Esophagus squamous epithelium (tissue), 5 donors: ENCODE data around the gene WDR74. TPM values are rescaled to one million over a fixed set of nuclear protein-coding genes. Genes with fewer than 3 reads are reported as not detected.

Source experiments
- DNase-seq: peaks from one replicate; lab custom pipeline; 2025; lab: John Stamatoyannopoulos, UW
- H3K27ac ChIP-seq, 4 donors: fragments of 200-600 bp; sonication (generic); one replicate each; pipeline ENCODE4 v1.5.1; 2016 to 2019; ENCODE audit warnings: mild to moderate bottlenecking in 1 of 4
- H3K27me3 ChIP-seq, 4 donors: fragments of 200-600 bp; sonication (generic); 1 replicate in 3 of 4; 2 replicates in 1 of 4; pipeline versions ENCODE4 v1.5.1 to v1.6.0; 2017 to 2021; ENCODE audit warnings: antibody characterized with exemption in 1 of 4
- H3K36me3 ChIP-seq, 3 donors: fragments of 200-600 bp; sonication (generic); one replicate each; pipeline ENCODE4 v1.5.1; 2016 to 2019
- H3K4me1 ChIP-seq, 3 donors: fragments of 200-600 bp; sonication (generic); one replicate each; pipeline ENCODE4 v1.5.1; 2017 to 2019
- H3K4me3 ChIP-seq, 4 donors: fragments of 200-600 bp; sonication (generic); 1 replicate in 3 of 4; 2 replicates in 1 of 4; pipeline ENCODE4 v1.5.1; 2016 to 2019; ENCODE audit warnings: mild to moderate bottlenecking in 2 of 4, moderate library complexity in 1 of 4
- H3K9me3 ChIP-seq, 3 donors: fragments of 200-600 bp; sonication (generic); one replicate each; pipeline ENCODE4 v1.5.1; 2016 to 2019
- POLR2A ChIP-seq, 4 donors: fragments of 450-650 bp; IDR thresholded peaks; one replicate each; pipeline ENCODE4 v1.6.1; 2017; ENCODE audit warnings: antibody characterized with exemption in 4 of 4, mild to moderate bottlenecking in 4 of 4, moderate library complexity in 3 of 4
- WGBS, 2 donors: methylation state at CpG; one replicate each; pipeline ENCODE4 v1.1.5; 2018; 5-methylcytosine and 5-hydroxymethylcytosine counted together
- intact Hi-C: fragments of 100-400 bp; cut with DNase I; formaldehyde crosslinking; loops from one replicate; pipeline ENCODE4 v1.15.0; 2022
- total RNA-seq, 4 donors: library from RNA; depleted of rRNA; stranded (reverse); fragments of >200 nt; gene quantifications; one replicate each; pipeline ENCODE4 v1.1.0, GENCODE V29; 2016
- TF ChIP-seq, protein P1 (sequence below), 6 experiments: fragments of 450-650 bp in 4 of 6; fragments of 200-600 bp in 2 of 6; sonication (generic) in 2 of 6; IDR thresholded peaks; one replicate each; pipeline ENCODE4 v1.5.1; 2016 to 2019; ENCODE audit warnings: antibody characterized with exemption in 6 of 6, mild to moderate bottlenecking in 4 of 6, moderate library complexity in 4 of 6
- donor health status: DM: yes; HTN: yes; CAD: no.

The WDR74 gene
- total RNA-seq, 4 donors from 2014 or later: 31.7 to 74.0 (median 44.3) TPM

DNA sequence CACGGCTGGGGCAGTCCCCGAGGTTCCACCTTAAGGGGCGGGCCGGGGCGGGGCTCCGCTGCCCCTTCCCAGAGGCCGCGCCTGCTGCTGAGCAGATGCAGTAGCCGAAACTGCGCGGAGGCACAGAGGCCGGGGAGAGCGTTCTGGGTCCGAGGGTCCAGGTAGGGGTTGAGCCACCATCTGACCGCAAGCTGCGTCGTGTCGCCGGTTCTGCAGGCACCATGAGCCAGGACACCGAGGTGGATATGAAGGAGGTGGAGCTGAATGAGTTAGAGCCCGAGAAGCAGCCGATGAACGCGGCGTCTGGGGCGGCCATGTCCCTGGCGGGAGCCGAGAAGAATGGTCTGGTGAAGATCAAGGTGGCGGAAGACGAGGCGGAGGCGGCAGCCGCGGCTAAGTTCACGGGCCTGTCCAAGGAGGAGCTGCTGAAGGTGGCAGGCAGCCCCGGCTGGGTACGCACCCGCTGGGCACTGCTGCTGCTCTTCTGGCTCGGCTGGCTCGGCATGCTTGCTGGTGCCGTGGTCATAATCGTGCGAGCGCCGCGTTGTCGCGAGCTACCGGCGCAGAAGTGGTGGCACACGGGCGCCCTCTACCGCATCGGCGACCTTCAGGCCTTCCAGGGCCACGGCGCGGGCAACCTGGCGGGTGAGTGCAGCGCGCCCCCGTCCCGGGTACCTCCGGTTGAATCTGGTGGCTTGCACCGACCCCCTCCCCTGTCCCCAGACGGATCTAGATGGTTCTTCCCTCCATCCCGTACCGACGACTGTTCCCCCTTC lies 41.6 kb upstream of the WDR74 start, which contains the start of gene SLC3A2:
Gene SLC3A2 (plus strand): TSS at position 94 of the 776 bp plus-strand sequence. CDS start 128 bp downstream, at position 222.
- H3K9me3 ChIP-seq: no peaks in the 10 kb centered on the region
- peak within 1 kb of the TSS; percentile 95 to 100 (median 98) for H3K27ac ChIP-seq
- H3K4me3 ChIP-seq: peak within 1 kb of the TSS; percentile 74 to 99 (median 86)
- intact Hi-C loops: loop anchor here (5.0 kb wide), 1 partner anchor 94 kb away; the partner anchor contains the start of gene TMEM179B
- TF ChIP-seq, protein P1, sequence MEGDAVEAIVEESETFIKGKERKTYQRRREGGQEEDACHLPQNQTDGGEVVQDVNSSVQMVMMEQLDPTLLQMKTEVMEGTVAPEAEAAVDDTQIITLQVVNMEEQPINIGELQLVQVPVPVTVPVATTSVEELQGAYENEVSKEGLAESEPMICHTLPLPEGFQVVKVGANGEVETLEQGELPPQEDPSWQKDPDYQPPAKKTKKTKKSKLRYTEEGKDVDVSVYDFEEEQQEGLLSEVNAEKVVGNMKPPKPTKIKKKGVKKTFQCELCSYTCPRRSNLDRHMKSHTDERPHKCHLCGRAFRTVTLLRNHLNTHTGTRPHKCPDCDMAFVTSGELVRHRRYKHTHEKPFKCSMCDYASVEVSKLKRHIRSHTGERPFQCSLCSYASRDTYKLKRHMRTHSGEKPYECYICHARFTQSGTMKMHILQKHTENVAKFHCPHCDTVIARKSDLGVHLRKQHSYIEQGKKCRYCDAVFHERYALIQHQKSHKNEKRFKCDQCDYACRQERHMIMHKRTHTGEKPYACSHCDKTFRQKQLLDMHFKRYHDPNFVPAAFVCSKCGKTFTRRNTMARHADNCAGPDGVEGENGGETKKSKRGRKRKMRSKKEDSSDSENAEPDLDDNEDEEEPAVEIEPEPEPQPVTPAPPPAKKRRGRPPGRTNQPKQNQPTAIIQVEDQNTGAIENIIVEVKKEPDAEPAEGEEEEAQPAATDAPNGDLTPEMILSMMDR (IDR thresholded peaks at IDR 0.05): peak; percentile 65 to 79 (median 68)
- peak in 3 of 4 donors; percentile 95 to 99 (median 98) for TF ChIP-seq POLR2A (IDR thresholded peaks at IDR 0.05)
- H3K36me3 ChIP-seq: peaks cover 23 to 40% (median 39%) of the 10 kb centered on the region in 3 donors
- H3K27me3 ChIP-seq: no peaks in the 10 kb centered on the region
- WGBS, 2 donors: 0 to 1% methylated on average over 11 to 16 of the region's 69 CpGs
- peaks cover 44 to 87% (median 48%) of the 10 kb centered on the region in 3 donors for H3K4me1 ChIP-seq
- DNase-seq: peak; percentile 72

DNA sequence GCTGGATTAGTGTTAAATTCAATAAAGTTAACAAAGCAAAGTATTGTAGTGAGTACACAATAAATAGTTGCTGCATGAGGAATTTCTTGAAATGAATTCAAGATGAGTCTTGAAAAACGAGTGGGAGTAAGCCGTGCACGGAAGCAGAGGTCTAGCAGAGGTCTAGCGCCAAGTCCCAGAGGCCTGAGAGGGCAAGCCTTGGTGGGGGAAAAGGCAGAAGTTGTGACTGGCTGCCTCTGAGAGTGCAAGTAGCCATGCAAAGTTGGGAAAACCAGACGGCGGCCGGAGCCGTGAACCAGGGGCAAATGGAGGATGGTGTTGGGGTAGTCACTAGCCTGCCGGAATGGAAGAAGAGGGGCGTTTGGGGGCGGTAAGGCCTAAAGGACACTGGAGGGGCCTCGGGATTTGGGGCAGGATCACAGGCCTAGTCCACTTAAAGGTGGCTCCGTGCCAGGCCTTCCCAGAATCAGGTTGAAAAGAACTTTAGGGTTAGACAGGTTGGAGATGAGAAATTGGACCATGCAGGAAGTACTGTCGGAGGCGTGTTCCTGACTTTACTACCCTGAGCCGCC lies 40.9 kb upstream of the WDR74 start:
- Histone ChIP-seq H3K4me3 (peak overlapping the region; percentile 74 to 99 (median 86)), H3K9me3 (no peaks in the 10 kb centered on the region), H3K4me1 (peaks cover 44 to 81% (median 47%) of the 10 kb centered on the region in 3 donors), H3K27ac (peak overlapping the region; percentile 95 to 100 (median 98)), H3K27me3 (no peaks in the 10 kb centered on the region), H3K36me3 (peaks cover 16 to 33% (median 32%) of the 10 kb centered on the region in 3 donors)
- no peak for TF ChIP-seq POLR2A (IDR thresholded peaks at IDR 0.05)
- TF ChIP-seq, protein P1 (IDR thresholded peaks at IDR 0.05): no peak
- intact Hi-C loops: loop anchor here (5.0 kb wide), 1 partner anchor 93 kb away; the partner anchor contains the start of gene TMEM179B
- no peak for DNase-seq
- WGBS, 2 donors: 0 to 2% methylated on average over 14 to 15 of the region's 16 CpGs

DNA sequence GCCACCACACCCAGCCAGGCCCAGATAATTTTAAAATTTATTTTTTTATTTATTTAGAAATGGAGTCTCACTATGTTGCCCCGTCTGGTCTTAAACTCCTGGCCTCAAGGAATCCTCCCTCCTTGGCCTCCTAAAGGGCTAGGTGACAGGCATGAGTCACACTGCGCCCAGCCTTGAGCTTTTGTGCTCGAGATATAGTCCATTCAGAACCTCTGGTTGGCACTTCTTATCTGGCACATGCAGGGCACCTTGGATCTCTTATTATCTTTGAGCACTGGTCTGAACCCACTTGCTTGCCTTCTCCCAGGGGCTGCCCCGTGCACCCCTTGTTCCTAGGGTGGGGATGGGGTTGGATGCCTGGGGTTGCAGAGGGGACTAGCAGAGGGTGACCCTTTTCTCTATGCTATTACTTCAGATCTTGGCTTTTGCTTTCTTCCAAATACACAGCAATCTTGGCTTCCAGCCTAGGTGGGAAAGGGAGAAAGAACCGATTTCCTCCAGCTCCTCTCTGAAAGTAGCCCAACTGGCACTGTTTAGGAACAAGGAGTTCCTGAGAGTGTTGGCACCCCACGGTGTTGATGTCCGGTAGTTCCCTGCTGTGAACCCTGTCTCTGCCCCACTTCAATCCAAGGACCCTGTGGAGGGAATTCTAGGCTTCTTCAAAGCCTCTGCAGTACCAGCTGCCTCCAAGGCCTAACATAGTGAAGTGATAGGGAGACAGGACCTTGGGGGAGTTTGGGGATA lies 40.0 kb upstream of the WDR74 start:
- Histone ChIP-seq H3K27ac (peak overlapping the region; percentile 95 to 100 (median 98)), H3K4me3 (peak overlapping the region in 3 of 4 donors; percentile 74 to 99 (median 93)), H3K27me3 (no peaks in the 10 kb centered on the region), H3K36me3 (peaks cover 10 to 24% (median 23%) of the 10 kb centered on the region in 3 donors), H3K4me1 (peaks cover 39 to 71% (median 41%) of the 10 kb centered on the region in 3 donors), H3K9me3 (no peaks in the 10 kb centered on the region)
- no peak for TF ChIP-seq POLR2A (IDR thresholded peaks at IDR 0.05)
- TF ChIP-seq, protein P1 (IDR thresholded peaks at IDR 0.05): no peak
- intact Hi-C loops: no loop called here
- 33 to 41% methylated on average over 6 of the region's 7 CpGs for WGBS, 2 donors
- DNase-seq: no peak

DNA sequence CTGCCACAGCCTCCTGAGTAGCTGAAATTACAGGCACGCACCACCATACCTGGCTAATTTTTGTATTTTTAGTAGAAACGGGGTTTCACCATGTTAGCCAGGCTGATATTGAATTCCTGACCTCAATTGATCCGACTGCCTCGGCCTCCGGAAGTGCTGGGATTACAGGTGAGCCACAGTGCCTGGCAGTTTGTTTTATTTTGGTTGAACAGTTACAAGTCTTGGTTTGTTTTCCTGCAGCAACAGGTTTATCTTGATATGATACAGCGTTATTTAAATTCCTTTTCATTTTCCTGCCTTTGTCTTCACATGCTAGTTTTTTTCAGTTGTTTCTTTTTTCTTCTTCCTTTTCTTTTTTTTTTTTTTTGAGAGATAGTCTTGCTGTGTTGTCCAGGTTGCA lies 37.3 kb upstream of the WDR74 start:
- TF ChIP-seq, protein P1 (IDR thresholded peaks at IDR 0.05): no peak
- no peak for TF ChIP-seq POLR2A (IDR thresholded peaks at IDR 0.05)
- WGBS, 2 donors: 52 to 56% methylated on average over 6 of the region's 6 CpGs
- H3K27ac ChIP-seq: peak overlapping the region in 2 of 4 donors; percentile 17 to 34
- H3K9me3 ChIP-seq: no peaks in the 10 kb centered on the region
- peaks cover 0 to 18% (median 0%) of the 10 kb centered on the region in 3 donors for H3K36me3 ChIP-seq
- H3K4me3 ChIP-seq: no peak overlapping the region
- H3K27me3 ChIP-seq: no peaks in the 10 kb centered on the region
- DNase-seq: no peak
- intact Hi-C loops: no loop called here
- peaks cover 16 to 45% (median 18%) of the 10 kb centered on the region in 3 donors for H3K4me1 ChIP-seq
